Activated naive CD4-positive, alpha-beta T cell treated with anti-CD3 and anti-CD28 coated beads for 36 hours (primary cell): ENCODE results near the gene SMNDC1. TPM values are rescaled to one million over a fixed set of nuclear protein-coding genes. Genes with fewer than 3 reads are reported as not detected.

Source experiments
- CTCF ChIA-PET: fragments of 350-600 bp; sonication (Branson Sonifier 250); formaldehyde crosslinking; loops from one replicate; lab custom pipeline; 2021; ENCODE audit warnings: antibody characterized with exemption; lab: Charles Lee
- DNase-seq: peaks from one replicate; pipeline ENCODE4 v3.0.0-alpha.2; 2020
- H3K27ac Mint-ChIP-seq: one replicate; pipeline ENCODE4 v1.8.0; 2021; ENCODE audit warnings: mild to moderate bottlenecking, mixed read lengths
- H3K27me3 Mint-ChIP-seq: one replicate; pipeline ENCODE4 v1.8.0; 2021; ENCODE audit warnings: low read depth, mixed read lengths
- H3K36me3 Mint-ChIP-seq: one replicate; pipeline ENCODE4 v1.8.0; 2021; ENCODE audit warnings: low read depth, mixed read lengths
- H3K4me1 Mint-ChIP-seq: one replicate; pipeline ENCODE4 v1.8.0; 2021; ENCODE audit warnings: low read depth, mixed read lengths
- H3K4me3 Mint-ChIP-seq: one replicate; pipeline ENCODE4 v1.8.0; 2021; ENCODE audit warnings: mild to moderate bottlenecking, moderate library complexity, mixed read lengths
- H3K9me3 Mint-ChIP-seq: one replicate; pipeline ENCODE4 v1.8.0; 2021; ENCODE audit warnings: mixed read lengths
- intact Hi-C: fragments of 100-400 bp; cut with micrococcal nuclease; formaldehyde crosslinking; loops from one replicate; pipeline ENCODE4 v1.15.1; 2023
- total RNA-seq, 2 experiments: library from RNA; stranded (reverse); gene quantifications; one replicate each; pipeline ENCODE4 v1.2.3, GENCODE V29; 2021

Gene SMNDC1
- total RNA-seq, 2 experiments from 2014 or later, result 42.4 to 46.2 TPM

DNA sequence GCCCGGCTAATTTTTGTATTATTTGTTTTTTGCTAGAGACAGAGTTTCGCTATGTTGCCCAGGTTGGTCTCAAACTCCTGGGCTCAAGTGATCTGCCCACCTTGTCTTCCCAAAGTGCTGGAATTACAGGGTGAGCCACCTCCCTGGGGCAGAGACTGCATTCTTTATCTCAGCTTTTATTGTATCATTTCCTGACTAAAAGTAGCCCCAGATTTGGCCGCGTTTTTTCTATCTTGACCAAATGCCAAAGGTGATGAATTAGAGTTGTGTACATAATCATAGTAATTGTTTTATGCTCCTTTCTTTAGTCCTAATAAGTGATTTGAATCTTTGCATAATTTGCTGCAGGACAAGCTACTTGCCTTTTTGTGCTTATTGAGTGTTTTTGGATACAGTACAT, 3.1 kb upstream of the SMNDC1 start:
- Mint-ChIP-seq H3K9me3 (no peaks in the 10 kb centered on the region), H3K36me3 (peaks cover 9% of the 10 kb centered on the region), H3K27ac (no peak overlapping the region), H3K27me3 (no peaks in the 10 kb centered on the region), H3K4me1 (peaks cover 38% of the 10 kb centered on the region), H3K4me3 (no peak overlapping the region)
- CTCF ChIA-PET, result interaction anchor here (0.8 to 7.0 kb wide), 11 partner anchors 11 to 1830 kb away, joined by 3 to 73 read pairs (median 11); no protein-coding TSS in a partner anchor
- DNase-seq, result no peak
- intact Hi-C loops, result loop anchor here (2.0 to 5.0 kb wide), 5 partner anchors 414 to 769 kb away; partner anchors contain the start of gene ADRA2A

DNA sequence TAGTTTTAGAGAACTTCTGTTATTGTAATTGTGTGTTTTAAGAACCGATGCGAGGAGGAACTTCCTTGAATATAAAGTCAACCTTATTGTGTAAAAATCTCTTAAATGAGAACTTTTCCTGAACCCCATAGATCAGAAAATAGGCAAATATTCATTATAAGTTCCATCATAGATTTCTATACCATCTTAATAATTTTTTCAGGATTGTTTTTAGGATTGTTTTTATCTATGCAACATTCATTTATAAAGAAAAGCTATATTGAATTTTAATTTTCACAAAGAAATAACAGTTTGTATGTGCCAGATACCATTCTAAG, 1.7 kb upstream of the SMNDC1 start:
- Mint-ChIP-seq H3K36me3 (peaks cover 22% of the 10 kb centered on the region), H3K9me3 (no peaks in the 10 kb centered on the region), H3K4me3 (peak overlapping the region; percentile 46), H3K27ac (peak overlapping the region; percentile 97), H3K27me3 (no peaks in the 10 kb centered on the region), H3K4me1 (peaks cover 47% of the 10 kb centered on the region)
- CTCF ChIA-PET, result interaction anchor here (0.7 to 7.0 kb wide), 20 partner anchors 10 to 304 kb away, joined by 3 to 73 read pairs (median 5); no protein-coding TSS in a partner anchor
- intact Hi-C loops, result loop anchor here (1.0 to 5.0 kb wide), 16 partner anchors 49 to 771 kb away; partner anchors contain the start of genes ADRA2A and SMC3
- DNase-seq, result no peak

DNA sequence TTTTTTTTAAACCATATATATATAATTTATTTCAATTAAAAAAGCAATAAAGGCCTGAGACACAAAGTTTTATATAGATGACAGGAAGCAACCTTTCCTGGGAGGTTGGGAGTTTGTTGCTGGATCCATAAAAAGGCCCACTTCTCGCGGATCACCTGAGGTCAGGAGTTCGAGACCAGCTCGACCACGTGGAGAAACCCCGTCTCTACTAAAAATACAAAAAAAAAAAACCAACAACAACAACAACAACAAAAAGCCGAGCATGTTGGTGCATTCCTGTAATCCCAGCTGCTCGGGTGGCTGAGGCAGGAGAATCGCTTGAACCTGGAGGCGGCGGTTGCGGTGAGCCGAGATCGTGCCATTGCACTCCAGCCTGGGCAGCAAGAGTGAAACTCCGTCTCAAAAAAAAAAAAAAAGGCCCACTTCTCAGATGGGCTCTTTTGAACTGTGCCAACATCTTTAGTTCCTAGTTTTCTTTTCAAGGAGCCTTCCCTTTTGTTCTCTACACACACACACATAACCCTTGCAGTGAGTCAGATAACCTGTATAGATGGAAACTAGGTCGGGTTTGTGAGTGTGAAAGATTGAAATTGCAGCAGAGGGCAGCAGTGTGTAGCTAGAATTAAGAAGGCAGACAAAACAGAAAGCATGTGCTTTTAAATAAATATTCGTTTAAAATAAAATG, 1.2 kb upstream of the SMNDC1 start:
- Mint-ChIP-seq H3K4me1 (peaks cover 47% of the 10 kb centered on the region), H3K27ac (peak overlapping the region; percentile 97), H3K4me3 (peak overlapping the region; percentile 95), H3K27me3 (no peaks in the 10 kb centered on the region), H3K9me3 (no peaks in the 10 kb centered on the region), H3K36me3 (peaks cover 24% of the 10 kb centered on the region)
- peak; percentile 74 for DNase-seq
- CTCF ChIA-PET, result interaction anchor here (0.5 to 7.0 kb wide), 29 partner anchors 10 to 1448 kb away, joined by 3 to 73 read pairs (median 4); no protein-coding TSS in a partner anchor
- intact Hi-C loops, result loop anchor here (1.0 to 5.0 kb wide), 17 partner anchors 49 to 771 kb away; partner anchors contain the start of genes ADRA2A, BBIP1, SHOC2 and SMC3

DNA sequence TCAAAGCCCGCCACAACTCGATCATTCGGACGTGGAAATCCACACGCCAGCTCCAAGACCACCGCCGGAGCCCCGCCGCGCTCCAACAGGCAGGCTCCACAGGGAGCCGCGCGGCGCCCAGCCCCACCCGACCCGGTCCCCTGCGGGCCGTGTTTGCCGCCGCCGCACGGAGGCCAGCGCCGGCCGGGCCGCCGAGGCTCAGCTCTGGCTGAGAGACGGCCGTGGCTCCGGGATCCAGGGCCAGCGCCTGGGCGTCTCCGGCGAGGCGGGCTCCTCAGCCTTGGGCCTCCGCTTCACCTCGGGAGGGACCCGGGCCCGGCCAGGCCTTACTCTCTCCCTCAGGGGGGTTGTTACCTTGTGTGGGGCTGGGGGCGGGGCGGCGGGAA, 333 bp downstream of the SMNDC1 start:
- H3K9me3 Mint-ChIP-seq, result no peaks in the 10 kb centered on the region
- peaks cover 26% of the 10 kb centered on the region for H3K36me3 Mint-ChIP-seq
- CTCF ChIA-PET, result interaction anchor here (1.0 to 7.0 kb wide), 10 partner anchors 8 to 305 kb away, joined by 3 to 73 read pairs (median 4); no protein-coding TSS in a partner anchor
- H3K27me3 Mint-ChIP-seq, result no peaks in the 10 kb centered on the region
- peak overlapping the region; percentile 95 for H3K4me3 Mint-ChIP-seq
- H3K27ac Mint-ChIP-seq, result peak overlapping the region; percentile 97
- H3K4me1 Mint-ChIP-seq, result peaks cover 53% of the 10 kb centered on the region
- no peak for DNase-seq
- intact Hi-C loops, result loop anchor here (1.0 kb wide), 2 partner anchors 79 to 167 kb away; no protein-coding TSS in a partner anchor

DNA sequence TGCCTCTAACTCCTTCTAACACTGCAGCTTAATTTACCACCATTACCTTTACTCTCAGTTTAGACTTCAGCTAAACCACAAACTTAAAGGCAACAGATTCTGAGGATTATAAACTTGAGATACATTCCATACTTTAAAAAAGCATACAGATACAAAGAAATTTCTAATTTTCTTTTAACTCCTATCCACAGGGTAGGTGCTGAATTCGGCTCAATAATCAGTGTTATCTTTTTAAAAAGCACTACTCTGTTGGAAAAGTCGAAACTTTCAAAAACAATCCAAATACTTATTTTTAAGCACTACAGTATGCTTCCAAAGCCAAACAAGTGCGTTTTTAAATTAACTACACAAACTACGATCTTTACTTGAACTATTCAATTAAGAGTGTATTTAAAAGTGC, 1.0 kb downstream of the SMNDC1 start:
- H3K27me3 Mint-ChIP-seq, result no peaks in the 10 kb centered on the region
- CTCF ChIA-PET, result interaction anchor here (0.6 to 1.5 kb wide), 5 partner anchors 18 to 329 kb away, joined by 3 to 4 read pairs (median 3); no protein-coding TSS in a partner anchor
- H3K9me3 Mint-ChIP-seq, result no peaks in the 10 kb centered on the region
- H3K27ac Mint-ChIP-seq, result peak overlapping the region; percentile 78
- peaks cover 56% of the 10 kb centered on the region for H3K4me1 Mint-ChIP-seq
- H3K4me3 Mint-ChIP-seq, result peak overlapping the region; percentile 87
- DNase-seq, result no peak
- intact Hi-C loops, result loop anchor here (1.0 to 2.0 kb wide), 3 partner anchors 31 to 166 kb away; no protein-coding TSS in a partner anchor
- peaks cover 26% of the 10 kb centered on the region for H3K36me3 Mint-ChIP-seq

DNA sequence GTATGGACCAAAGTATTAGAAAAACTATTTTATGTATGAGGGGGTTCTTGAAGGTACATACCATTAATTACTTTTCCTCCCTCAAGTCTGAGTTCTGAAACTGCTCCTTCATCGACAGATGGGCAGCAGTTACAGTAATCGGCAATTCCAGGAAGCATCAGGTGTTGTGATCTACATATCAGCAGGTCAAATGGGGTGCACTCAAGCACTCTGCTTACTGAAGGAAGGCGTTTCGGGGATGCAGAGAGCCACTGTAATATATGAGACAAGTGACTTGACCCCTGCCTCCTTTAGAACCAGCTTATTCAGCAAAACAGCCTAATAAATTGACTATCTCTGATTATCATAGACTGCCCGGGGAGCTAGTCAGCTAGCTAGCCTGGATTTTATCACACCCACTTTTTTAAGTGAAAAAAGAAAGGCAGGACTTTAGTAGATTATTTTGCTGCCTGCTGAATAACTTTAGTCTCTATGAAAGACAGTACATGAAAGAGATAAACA, 4.2 kb downstream of the SMNDC1 start:
- no peaks in the 10 kb centered on the region for H3K9me3 Mint-ChIP-seq
- H3K27me3 Mint-ChIP-seq, result no peaks in the 10 kb centered on the region
- peaks cover 55% of the 10 kb centered on the region for H3K4me1 Mint-ChIP-seq
- CTCF ChIA-PET, result interaction anchor here (1.0 to 1.2 kb wide), 2 partner anchors 10 to 95 kb away, joined by 3 read pairs; no protein-coding TSS in a partner anchor
- intact Hi-C loops, result loop anchor here (1.0 kb wide), 1 partner anchor 8 kb away; no protein-coding TSS in a partner anchor
- H3K4me3 Mint-ChIP-seq, result no peak overlapping the region
- DNase-seq, result no peak
- H3K27ac Mint-ChIP-seq, result no peak overlapping the region
- H3K36me3 Mint-ChIP-seq, result peaks cover 39% of the 10 kb centered on the region

DNA sequence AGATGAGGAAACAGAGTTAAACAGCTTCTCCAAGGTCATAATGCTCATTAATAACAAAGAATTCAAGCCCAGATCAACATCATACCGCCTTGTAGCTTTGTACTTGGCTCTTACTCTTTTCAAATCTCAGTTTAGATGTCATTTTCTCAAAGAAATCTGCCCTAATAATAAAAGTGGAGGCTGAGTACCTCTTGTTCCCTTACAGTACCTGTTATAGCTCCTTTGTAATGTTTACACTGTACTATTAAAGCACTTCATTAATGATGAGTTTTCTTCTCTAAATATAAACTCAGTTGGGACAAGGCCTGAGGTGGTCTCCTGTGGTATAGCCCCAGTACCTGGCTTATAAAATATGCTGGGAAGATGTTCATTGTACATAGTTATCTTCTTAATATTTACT, 7.8 kb downstream of the SMNDC1 start:
- no peak for DNase-seq
- Mint-ChIP-seq H3K9me3 (no peaks in the 10 kb centered on the region), H3K4me3 (no peak overlapping the region), H3K27ac (no peak overlapping the region), H3K4me1 (peaks cover 32% of the 10 kb centered on the region), H3K27me3 (no peaks in the 10 kb centered on the region), H3K36me3 (peaks cover 29% of the 10 kb centered on the region)
- CTCF ChIA-PET, result interaction anchor here (0.5 to 2.2 kb wide), 6 partner anchors 9 to 159 kb away, joined by 3 to 12 read pairs (median 4); partner anchors contain the start of gene SMNDC1
- intact Hi-C loops, result no loop called here

DNA sequence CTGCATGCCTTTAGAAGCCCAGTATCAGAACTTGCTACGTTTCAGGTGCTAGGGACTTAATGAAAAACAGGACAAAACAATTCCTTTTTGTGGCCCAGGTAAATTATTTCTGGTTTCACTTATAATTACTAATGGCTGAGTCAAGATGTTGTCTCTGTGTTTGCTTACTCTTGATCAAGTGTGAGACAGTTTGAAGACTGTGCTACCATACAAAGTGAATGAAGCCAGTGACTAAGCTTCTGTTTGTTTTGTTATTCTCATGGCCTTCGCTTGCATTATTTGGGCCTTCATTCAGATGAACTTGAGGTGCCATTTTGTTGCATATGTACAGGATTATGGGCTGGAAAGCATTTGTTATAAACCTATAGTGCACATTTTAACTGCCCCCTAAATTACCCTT, 17.9 kb downstream of the SMNDC1 start:
- DNase-seq, result no peak
- CTCF ChIA-PET, result interaction anchor here (2.1 kb wide), 1 partner anchor 149 kb away, joined by 8 read pairs; no protein-coding TSS in a partner anchor
- no peak overlapping the region for H3K27ac Mint-ChIP-seq

DNA sequence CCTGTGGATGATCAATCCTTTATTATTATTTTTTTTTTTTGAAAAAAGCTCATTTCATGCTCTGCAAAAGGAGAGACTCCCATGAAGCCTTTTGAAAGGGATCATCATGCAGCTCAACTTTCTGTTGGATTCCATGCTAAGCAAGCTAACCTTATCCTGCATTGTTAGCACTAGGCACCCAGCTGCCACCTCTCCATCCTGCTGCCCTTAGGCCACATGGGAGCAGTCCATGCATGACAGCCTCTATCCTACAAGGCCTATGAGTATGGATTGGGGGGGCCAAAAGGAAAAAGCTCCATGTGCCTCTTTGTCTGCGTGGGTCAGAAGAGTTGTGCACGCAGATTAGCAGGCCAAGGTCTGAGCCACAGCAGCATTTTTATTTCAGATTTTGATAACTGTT, 19.2 kb downstream of the SMNDC1 start:
- intact Hi-C loops, result no loop called here
- Mint-ChIP-seq H3K4me1 (no peaks in the 10 kb centered on the region), H3K9me3 (no peaks in the 10 kb centered on the region), H3K27ac (no peak overlapping the region), H3K4me3 (no peak overlapping the region), H3K27me3 (no peaks in the 10 kb centered on the region), H3K36me3 (peaks cover 4% of the 10 kb centered on the region)
- CTCF ChIA-PET, result interaction anchor here (0.6 to 2.1 kb wide), 10 partner anchors 10 to 401 kb away, joined by 3 to 8 read pairs (median 4); no protein-coding TSS in a partner anchor
- no peak for DNase-seq

More for the DNA sequence above, 17.9 kb downstream of the SMNDC1 start:
- Mint-ChIP-seq H3K4me3 (no peak overlapping the region), H3K9me3 (no peaks in the 10 kb centered on the region), H3K4me1 (no peaks in the 10 kb centered on the region), H3K36me3 (peaks cover 9% of the 10 kb centered on the region), H3K27me3 (no peaks in the 10 kb centered on the region)
- intact Hi-C loops, result no loop called here

DNA sequence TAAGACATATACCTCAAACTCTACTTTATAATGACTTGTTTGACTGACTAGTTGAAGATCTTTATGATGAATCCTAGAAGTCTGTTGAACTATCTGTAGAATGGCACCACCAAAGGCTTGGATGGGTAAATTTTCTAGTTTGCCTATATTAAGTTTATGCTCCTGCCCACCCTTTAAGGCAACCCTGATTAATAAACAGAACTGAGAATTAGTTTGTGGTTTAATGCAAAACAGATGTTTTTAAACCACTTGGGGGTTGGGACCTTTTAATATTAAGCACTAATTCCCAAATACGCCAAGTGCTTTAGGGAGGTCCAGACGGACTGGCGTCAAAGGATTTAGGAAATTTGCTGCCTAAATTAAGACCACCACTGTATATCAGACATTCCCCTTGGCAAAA, 20.5 kb downstream of the SMNDC1 start:
- no peaks in the 10 kb centered on the region for H3K27me3 Mint-ChIP-seq
- intact Hi-C loops, result no loop called here
- H3K36me3 Mint-ChIP-seq, result peaks cover 4% of the 10 kb centered on the region
- no peaks in the 10 kb centered on the region for H3K9me3 Mint-ChIP-seq
- DNase-seq, result no peak
- CTCF ChIA-PET, result interaction anchor here (0.6 to 2.6 kb wide), 4 partner anchors 10 to 400 kb away, joined by 3 to 17 read pairs (median 4); no protein-coding TSS in a partner anchor
- no peak overlapping the region for H3K27ac Mint-ChIP-seq
- no peak overlapping the region for H3K4me3 Mint-ChIP-seq
- peaks cover 2% of the 10 kb centered on the region for H3K4me1 Mint-ChIP-seq

DNA sequence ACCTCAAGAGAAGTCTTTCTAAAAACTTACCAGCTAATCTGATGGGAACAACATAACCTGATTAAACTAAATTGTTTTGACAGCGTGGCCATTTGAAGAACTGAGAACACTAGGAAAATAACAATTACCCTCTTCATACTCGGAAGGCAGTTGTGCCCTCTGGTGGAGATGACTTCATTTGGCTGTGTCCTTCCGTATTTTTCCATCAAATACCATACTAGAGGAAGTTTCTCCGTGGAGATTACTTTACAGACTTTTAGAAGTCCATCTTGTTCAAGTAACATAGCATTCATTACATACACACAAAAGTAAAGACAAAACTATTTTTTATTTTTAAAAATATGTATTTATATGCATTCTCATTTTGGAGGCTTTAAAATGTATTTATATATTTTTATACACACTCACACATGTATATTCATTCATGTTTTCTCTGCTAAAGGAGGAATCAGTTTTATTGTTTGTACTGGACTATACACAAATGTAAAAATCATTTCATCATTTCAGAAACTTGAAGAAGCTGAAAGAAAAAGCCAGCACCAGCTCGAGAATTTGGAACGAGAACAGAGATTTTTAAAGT, 25.2 kb downstream of the SMNDC1 start:
- H3K36me3 Mint-ChIP-seq, result no peaks in the 10 kb centered on the region
- H3K9me3 Mint-ChIP-seq, result no peaks in the 10 kb centered on the region
- peak; percentile 69 for DNase-seq
- H3K27ac Mint-ChIP-seq, result no peak overlapping the region
- no peak overlapping the region for H3K4me3 Mint-ChIP-seq
- H3K27me3 Mint-ChIP-seq, result no peaks in the 10 kb centered on the region
- CTCF ChIA-PET, result interaction anchor here (0.6 to 3.6 kb wide), 27 partner anchors 10 to 369 kb away, joined by 3 to 93 read pairs (median 4); partner anchors contain the start of gene MXI1
- intact Hi-C loops, result loop anchor here (1.0 to 5.0 kb wide), 6 partner anchors 37 to 395 kb away; no protein-coding TSS in a partner anchor
- H3K4me1 Mint-ChIP-seq, result peaks cover 18% of the 10 kb centered on the region
